Measurements from ENCODE around the gene PLEKHG5.
"Not testable (repeated sequence)": the region's sequence is repeated elsewhere in the genome, so short reads cannot be mapped to it uniquely, and the experiment has no call there.

PLEKHG5 gene

GRCh38 chr1:6495540-6496364, 4.3 kb upstream of the PLEKHG5 start:
- DNase-seq (ENCODE audit: low spot score), result no peak

DNA sequence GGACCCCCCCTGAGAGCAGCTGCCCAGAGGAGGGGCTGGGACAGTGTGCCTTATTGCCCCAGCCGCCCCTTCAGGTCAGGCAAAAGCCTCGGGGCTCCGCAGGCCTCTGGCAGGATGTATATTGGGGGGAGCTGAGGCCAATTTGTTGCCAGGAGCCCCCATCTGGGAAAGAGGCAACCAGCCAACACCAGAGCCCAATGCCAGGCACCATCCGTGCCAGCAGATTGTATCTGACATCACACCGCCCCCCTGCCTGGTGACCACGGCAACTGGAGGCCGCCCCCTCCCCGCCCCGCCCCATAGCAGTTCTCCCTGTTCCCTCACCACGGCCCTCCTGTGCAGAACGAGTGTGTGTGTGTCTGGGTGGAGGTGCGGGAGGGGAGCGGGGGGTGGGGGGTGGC, 3.6 kb upstream of the PLEKHG5 start:
- no peak for DNase-seq (ENCODE audit: low spot score)

- DNase-seq (ENCODE audit: low spot score), result no peak
Measured at GRCh38 chr1:6494627-6495026, 3.2 kb upstream of the PLEKHG5 start.

DNA sequence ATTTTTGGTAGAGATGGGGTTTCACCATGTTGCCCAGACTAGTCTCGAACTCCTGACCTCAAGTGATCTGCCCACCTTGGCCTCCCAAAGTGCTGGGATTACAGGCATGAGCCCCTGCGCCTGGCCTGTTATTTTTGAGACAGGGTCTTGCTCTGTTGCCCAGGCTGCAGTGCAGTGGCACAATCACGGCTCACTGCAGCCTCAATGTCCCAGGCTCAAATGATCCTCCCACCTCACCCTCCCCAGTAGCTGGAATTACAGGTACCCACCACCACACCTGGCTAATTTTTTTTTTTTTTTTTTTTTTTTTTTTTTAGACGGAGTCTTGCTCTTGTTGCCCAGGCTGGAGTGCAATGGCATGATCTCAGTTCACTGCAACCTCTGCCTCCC, 2.4 kb upstream of the PLEKHG5 start:
- DNase-seq (ENCODE audit: low spot score), result not testable (repeated sequence)

- DNase-seq (ENCODE audit: low spot score), result no peak
Measured at GRCh38 chr1:6491966-6492365, 499 bp upstream of the PLEKHG5 start.

DNA sequence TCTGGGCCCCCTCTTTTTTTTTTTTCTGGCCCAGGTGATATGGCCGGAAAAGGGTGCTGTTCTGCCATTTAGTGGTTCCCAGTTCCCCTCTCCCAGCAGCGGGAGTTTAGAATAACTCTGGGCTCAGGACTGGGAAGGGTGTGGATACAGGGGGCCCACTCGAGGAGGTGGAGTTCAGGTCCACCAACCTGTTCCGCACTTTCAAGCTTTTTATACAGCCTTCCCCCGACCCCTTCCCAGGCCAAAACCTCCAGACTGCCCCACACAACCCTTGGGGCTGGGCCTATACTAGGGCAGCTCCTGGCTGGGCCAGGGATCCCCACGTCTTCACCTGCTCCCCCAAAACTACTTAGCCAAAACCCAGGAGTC, 402 bp downstream of the PLEKHG5 start:
- DNase-seq (ENCODE audit: low spot score), result no peak

DNA sequence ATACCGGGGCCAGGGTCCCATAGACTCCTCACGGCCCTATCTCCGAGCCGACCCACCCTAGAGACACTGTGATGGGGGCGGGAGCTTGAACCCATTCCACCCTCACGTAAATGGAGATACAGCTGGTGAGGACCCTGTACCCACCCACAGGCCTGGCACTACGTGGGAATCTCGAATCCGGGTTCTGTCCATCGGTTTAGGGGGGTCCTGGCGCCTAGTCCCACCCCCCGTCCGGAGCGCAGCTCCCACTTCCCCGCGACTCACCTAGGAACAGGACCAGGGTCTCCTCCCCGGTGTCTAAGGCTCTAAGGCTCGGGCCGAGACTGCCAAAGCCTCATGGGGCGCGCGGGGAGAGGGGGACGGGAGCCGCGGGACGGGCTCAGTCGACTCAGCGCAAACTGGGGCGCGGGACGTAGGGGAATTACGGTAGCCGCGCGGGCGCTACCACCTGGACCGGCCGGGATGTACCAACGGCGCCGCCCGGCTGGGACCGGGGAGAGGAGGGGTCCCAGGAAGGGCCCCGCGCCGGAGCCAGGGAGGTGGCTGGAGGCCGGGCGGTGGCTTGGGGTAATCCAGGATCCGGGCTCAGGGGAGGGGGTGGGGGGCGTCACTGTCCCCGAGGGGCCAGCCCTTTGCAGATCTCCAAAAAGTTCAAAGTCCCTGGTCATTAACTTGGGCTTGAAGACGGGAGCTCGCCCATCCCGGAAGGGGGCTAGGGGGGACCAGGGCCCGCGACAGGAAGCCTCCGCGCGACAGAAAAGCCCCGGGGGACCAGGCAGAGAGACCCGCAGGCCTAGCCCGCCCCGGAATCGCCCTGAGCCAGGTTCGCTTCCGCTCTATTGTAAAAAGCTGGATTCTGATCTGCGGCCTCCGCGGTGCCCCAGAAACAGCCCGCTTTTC, 1.0 kb downstream of the PLEKHG5 start:
- peak; percentile 87 for DNase-seq (ENCODE audit: low spot score)

- peak; percentile 96 for DNase-seq (ENCODE audit: low spot score)
Measured at GRCh38 chr1:6489799-6490180, 1.7 kb downstream of the PLEKHG5 start.

- no peak for DNase-seq (ENCODE audit: low spot score)
Measured at GRCh38 chr1:6489383-6489765, 2.1 kb downstream of the PLEKHG5 start.

DNA sequence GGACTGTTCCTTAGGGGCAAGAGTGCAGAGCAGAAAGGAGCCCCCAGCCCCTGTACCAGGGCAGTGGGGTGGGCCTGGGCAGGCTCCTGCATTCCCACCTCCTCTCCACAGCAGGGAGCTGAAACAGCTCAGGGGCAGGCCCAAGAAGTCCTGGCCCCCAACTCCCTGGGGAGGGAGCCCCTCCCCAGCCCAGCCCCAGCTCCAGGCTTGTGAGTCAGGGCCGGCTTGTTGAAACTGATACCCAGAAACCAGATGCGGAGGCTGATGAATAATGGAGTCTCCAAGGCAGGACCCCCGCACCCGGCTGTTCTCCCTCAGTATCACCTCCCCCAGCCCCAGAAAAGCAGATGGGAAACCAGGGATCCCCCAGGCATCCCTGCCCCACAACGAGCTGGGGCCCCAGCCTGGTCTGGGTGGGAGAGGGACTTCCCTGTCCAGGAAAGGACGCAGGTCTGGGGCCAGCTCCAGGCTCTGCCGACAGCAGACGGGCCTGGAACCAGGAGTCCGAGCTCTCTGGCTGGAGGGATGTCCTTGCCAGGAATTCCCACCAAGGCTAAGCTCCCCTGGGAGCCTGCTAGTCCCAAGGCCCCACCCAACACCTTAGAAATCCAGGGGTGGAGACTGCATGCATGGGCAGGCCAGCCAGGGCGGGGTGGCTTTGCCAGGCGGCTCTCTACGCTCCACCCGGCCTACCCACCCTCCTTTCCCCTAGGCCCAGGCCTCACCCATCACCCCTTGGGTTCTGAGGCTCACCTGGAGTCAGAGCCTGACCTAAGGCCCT, 2.7 kb downstream of the PLEKHG5 start:
- DNase-seq (ENCODE audit: low spot score), result no peak

DNA sequence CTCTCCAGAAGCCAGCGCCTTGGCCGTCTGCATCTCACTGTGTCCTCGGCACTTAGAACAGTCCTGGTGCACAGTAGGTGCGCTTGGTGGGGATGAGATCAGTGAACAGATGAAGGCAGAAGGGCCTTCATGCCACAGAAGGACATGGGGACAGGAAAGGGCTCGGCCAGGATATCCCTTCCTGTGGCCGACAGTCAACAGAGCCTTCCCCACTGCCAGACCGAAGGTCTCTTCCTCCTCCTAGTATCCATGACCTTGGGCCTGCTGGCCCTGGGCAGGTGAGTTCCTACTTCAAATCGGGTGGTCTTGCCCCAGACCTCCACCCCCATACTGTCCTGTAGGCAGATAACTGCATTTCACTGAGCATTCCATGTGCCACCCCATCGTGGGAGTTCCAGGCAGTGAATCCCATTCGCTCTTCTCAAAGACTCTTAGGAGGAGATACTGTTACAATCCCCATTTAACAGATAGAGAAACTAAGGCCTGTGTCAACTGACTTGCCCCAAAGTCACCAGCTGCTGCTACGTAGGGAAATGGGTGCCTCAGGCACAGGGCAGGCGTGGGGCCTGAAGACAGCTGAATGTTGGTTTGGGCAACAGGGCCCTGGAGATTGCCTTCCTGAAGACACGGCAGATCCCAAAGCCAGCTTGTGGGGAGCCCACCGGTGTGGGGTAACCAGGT, 3.5 kb downstream of the PLEKHG5 start:
- no peak for DNase-seq (ENCODE audit: low spot score)

DNA sequence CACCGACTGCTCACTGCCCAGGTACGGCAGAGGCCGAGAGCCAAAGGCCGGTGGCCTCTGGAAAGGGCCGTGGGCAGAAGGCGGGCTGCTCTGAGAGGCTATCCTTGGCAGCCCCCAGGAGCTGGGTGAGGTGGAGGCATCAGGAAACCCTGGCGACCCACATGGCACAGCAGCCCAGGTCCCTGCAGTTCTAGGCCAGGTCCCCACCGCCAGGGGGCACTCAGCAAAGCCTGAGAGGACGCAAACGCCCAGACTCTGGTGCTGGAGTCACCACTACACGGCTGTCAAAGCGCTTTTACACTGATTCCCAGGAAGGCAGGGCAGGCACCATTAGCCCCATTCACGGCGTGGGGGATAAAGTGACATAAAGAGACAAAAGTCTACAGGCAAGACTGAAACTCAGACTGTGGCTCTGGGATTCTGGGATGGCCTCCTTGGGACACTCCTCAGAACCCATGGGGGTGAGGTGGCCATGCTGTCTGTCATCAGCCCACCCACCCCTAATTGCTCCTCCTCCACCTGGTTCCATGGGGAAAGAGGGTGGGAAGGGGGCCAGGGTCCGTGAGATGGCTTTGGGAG, 4.9 kb downstream of the PLEKHG5 start:
- DNase-seq (ENCODE audit: low spot score), result peak; percentile 94

DNA sequence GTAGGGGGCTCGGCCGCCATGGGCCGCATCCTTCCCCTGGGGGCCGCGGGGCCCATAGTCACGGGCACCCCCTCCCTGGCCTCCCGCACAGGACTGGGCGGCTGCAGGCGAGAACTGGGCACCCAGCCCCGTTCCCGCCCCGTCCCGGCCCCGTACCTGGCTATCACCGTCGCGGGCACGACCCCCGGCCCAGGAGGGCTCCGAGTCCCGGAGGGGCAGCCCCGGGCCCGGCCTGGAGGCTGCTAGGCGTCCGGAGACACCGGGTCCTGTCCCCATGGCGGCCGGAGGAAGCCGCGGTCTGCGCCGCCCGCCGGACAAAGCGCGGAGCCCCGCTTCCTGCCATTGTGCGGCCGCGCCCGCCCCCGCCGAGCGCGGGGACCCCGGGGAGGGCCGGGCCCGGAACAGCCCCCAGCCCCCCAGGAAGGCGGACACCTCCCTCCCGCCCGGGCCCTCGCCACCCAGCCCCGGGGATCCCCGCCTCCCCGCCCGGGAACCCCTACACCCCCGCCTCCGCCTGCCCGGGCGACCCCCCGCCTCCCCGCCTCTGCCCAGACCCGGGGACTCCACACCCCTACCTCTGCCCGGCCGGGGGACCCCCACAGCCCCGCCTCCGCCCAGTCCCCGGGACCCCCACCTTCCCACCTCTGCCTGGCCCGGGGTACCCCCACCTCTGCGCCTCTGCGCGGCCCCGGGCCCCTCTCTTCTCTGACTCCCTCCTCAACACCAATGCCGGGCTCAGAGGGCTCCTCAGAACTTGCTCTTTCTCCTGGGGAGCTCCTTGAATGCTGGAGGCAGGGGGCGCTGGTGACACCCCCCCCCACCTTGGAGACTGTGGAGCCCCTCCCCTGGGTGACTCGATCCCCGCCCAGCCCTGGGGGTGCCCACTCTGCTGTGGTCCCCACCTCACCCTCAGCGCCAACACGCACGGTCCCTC, 6.0 kb downstream of the PLEKHG5 start:
- DNase-seq (ENCODE audit: low spot score), result peak; percentile 55

GRCh38 chr1:6484826-6485167, 6.7 kb downstream of the PLEKHG5 start:
- DNase-seq (ENCODE audit: low spot score), result no peak

DNA sequence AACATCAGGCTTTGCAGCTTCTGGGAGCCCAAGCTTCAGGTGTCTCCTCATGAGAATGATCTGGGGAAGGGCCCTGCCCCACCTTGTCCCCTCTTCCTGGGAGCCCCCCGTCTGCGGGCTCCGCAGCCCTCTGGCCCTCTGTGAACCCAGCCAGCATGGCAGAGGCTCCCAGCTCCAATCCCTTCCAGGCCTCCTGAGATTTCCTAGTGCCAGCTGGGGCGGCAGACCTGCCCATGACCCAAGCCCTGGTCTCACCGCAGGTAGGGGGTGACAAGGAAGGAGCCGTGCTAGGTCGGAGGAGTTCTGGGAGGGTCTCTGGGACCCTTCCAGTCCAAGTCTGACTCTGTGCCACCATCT, 7.7 kb downstream of the PLEKHG5 start:
- DNase-seq (ENCODE audit: low spot score), result no peak

- DNase-seq (ENCODE audit: low spot score), result no peak
Measured at GRCh38 chr1:6483017-6483760, 8.3 kb downstream of the PLEKHG5 start.

GRCh38 chr1:6481820-6482219, 9.6 kb downstream of the PLEKHG5 start:
- no peak for DNase-seq (ENCODE audit: low spot score)

GRCh38 chr1:6477039-6477820, 14.2 kb downstream of the PLEKHG5 start:
- DNase-seq (ENCODE audit: low spot score), result no peak

GRCh38 chr1:6476483-6476882, 15.0 kb downstream of the PLEKHG5 start:
- no peak for DNase-seq (ENCODE audit: low spot score)
